ENCODE data around the gene PC. TPM values are rescaled to one million over a fixed set of nuclear protein-coding genes. Genes with fewer than 3 reads are reported as not detected.

Gene PC
- total and polyA plus RNA-seq, 2 donors (not counting 3 experiments of a cell fraction or from before 2014, with no cell fraction given) = 5.5 to 17.5 TPM

GRCh38 chr11:66979336-66979980, 21.3 kb upstream of the PC start:
- dilution Hi-C loops (cut with MboI; ENCODE audit: extremely low pct_ligation_motif_present, low sequenced_read_pairs) (no loop called here), intact Hi-C loops (cut with micrococcal nuclease) (no loop called here)
- Histone ChIP-seq H3K4me2 (ENCODE audit: insufficient read depth, low read length) (no peak overlapping the region), H3K27ac (ENCODE audit: insufficient read depth, low read depth, low read length) (no peak overlapping the region), H3K36me3 (ENCODE audit: control insufficient read depth in 2 of 2, extremely low read depth in 1 of 2, insufficient read depth in 2 of 2, low read length in 2 of 2) (no peaks in the 10 kb centered on the region), H3K9ac (replicated peaks; ENCODE audit: extremely low read depth, insufficient read depth, low read length) (no peak overlapping the region), H2AFZ (ENCODE audit: low read depth, low read length) (no peak overlapping the region), H3K79me2 (ENCODE audit: control insufficient read depth, insufficient read depth, low read length) (no peaks in the 10 kb centered on the region), H3K4me3 (replicated peaks in 1 of 3; ENCODE audit: insufficient read depth in 1 of 3, low read depth in 1 of 3, low read length in 3 of 3) (no peak overlapping the region), H3K4me1 (ENCODE audit: control insufficient read depth, extremely low read depth, insufficient read depth, low read length) (peaks cover 6% of the 10 kb centered on the region), H4K20me1 (replicated peaks; ENCODE audit: control insufficient read depth, extremely low read depth, insufficient read depth, low read length) (no peaks in the 10 kb centered on the region), H3K9me3 (replicated peaks; ENCODE audit: control insufficient read depth, insufficient read depth, low read length) (no peaks in the 10 kb centered on the region), H3K27me3 (ENCODE audit: control insufficient read depth in 2 of 2, insufficient read depth in 2 of 2, low read length in 2 of 2) (no peaks in the 10 kb centered on the region), H3K9me1 (replicated peaks; ENCODE audit: control insufficient read depth, extremely low read depth, insufficient read depth, low read length) (no peaks in the 10 kb centered on the region)
- ChIA-PET CTCF (interaction anchor here (0.7 kb wide), 1 partner anchor 142 kb away, joined by 3 read pairs; no protein-coding TSS in a partner anchor), POLR2A (no interaction called here)
- FAIRE-seq = no peak
- BruUV-seq (replicated peaks) = no TSS peak
- no peak for DNase-seq (ENCODE audit: low read depth, low spot score)
- TF ChIP-seq POLR2AphosphoS5 (IDR thresholded peaks at IDR 0.05; ENCODE audit: insufficient read depth, low read depth, low read length) (no peak), JUN (IDR thresholded peaks at IDR 0.05; ENCODE audit: borderline replicate concordance, insufficient read depth, insufficient read length, low read depth) (no peak), MYC (IDR thresholded peaks at IDR 0.05; ENCODE audit: low read depth, low read length) (no peak), POLR2A (IDR thresholded peaks at IDR 0.05; ENCODE audit: low read depth, low read length) (no peak), FOS (IDR thresholded peaks at IDR 0.05; ENCODE audit: borderline replicate concordance, insufficient read depth, low read length) (no peak)

- no TSS peak for BruUV-seq (replicated peaks)
- POLR2A ChIA-PET = no interaction called here
- no peak overlapping the region for H2AFZ ChIP-seq (ENCODE audit: low read depth, low read length)
Measured at GRCh38 chr11:66978717-66979116, 20.5 kb upstream of the PC start.

More at GRCh38 chr11:66978717-66979116, 20.5 kb upstream of the PC start:
- peaks cover 4% of the 10 kb centered on the region for H3K4me1 ChIP-seq (ENCODE audit: control insufficient read depth, extremely low read depth, insufficient read depth, low read length)
- H3K9ac ChIP-seq (replicated peaks; ENCODE audit: extremely low read depth, insufficient read depth, low read length) = no peak overlapping the region
- intact Hi-C loops (cut with micrococcal nuclease) = no loop called here
- dilution Hi-C loops (cut with MboI; ENCODE audit: extremely low pct_ligation_motif_present, low sequenced_read_pairs) = no loop called here
- DNase-seq (ENCODE audit: low read depth, low spot score) = no peak
- H3K27ac ChIP-seq (ENCODE audit: insufficient read depth, low read depth, low read length) = no peak overlapping the region
- FAIRE-seq = no peak
- H3K27me3 ChIP-seq (ENCODE audit: control insufficient read depth in 2 of 2, insufficient read depth in 2 of 2, low read length in 2 of 2) = no peaks in the 10 kb centered on the region
- H3K36me3 ChIP-seq (ENCODE audit: control insufficient read depth in 2 of 2, extremely low read depth in 1 of 2, insufficient read depth in 2 of 2, low read length in 2 of 2) = no peaks in the 10 kb centered on the region
- H4K20me1 ChIP-seq (replicated peaks; ENCODE audit: control insufficient read depth, extremely low read depth, insufficient read depth, low read length) = no peaks in the 10 kb centered on the region
- H3K9me1 ChIP-seq (replicated peaks; ENCODE audit: control insufficient read depth, extremely low read depth, insufficient read depth, low read length) = no peaks in the 10 kb centered on the region
- H3K9me3 ChIP-seq (replicated peaks; ENCODE audit: control insufficient read depth, insufficient read depth, low read length) = no peaks in the 10 kb centered on the region
- H3K4me2 ChIP-seq (ENCODE audit: insufficient read depth, low read length) = no peak overlapping the region
- H3K79me2 ChIP-seq (ENCODE audit: control insufficient read depth, insufficient read depth, low read length) = no peaks in the 10 kb centered on the region
- no peak overlapping the region for H3K4me3 ChIP-seq (replicated peaks in 1 of 3; ENCODE audit: insufficient read depth in 1 of 3, low read depth in 1 of 3, low read length in 3 of 3)
- TF ChIP-seq POLR2A (IDR thresholded peaks at IDR 0.05; ENCODE audit: low read depth, low read length) (no peak), EZH2 (IDR thresholded peaks at IDR 0.05; ENCODE audit: borderline replicate concordance, low read depth, low read length, severe bottlenecking) (no peak), POLR2AphosphoS5 (IDR thresholded peaks at IDR 0.05; ENCODE audit: insufficient read depth, low read depth, low read length) (no peak), FOS (IDR thresholded peaks at IDR 0.05; ENCODE audit: borderline replicate concordance, insufficient read depth, low read length) (no peak), MYC (IDR thresholded peaks at IDR 0.05; ENCODE audit: low read depth, low read length) (no peak), JUN (IDR thresholded peaks at IDR 0.05; ENCODE audit: borderline replicate concordance, insufficient read depth, insufficient read length, low read depth) (no peak), MAX (IDR thresholded peaks at IDR 0.05; ENCODE audit: insufficient read depth, insufficient read length) (no peak), CTCF (IDR thresholded peaks at IDR 0.05; ENCODE audit: extremely low read depth in 1 of 2, insufficient read depth in 1 of 2, low read depth in 1 of 2, low read length in 2 of 2) (no peak), GATA2 (IDR thresholded peaks at IDR 0.05; ENCODE audit: insufficient read depth, insufficient read length, low read depth, low read length) (no peak)
- CTCF ChIA-PET = interaction anchor here (0.7 kb wide), 1 partner anchor 142 kb away, joined by 3 read pairs; no protein-coding TSS in a partner anchor

Measured in endothelial cell of umbilical vein (primary cell).